MCF 10A (cell line): ENCODE measurements around the gene COX14. TPM values are rescaled to one million over a fixed set of nuclear protein-coding genes. Genes with fewer than 3 reads are reported as not detected.
A peak's percentile ranks its signal among the peaks of the same experiment; 100 is the strongest.

Source experiments
- BruUV-seq: library from RNA; stranded (reverse); fragments of 400-500 nt; replicated peaks from 2 replicates; lab custom pipeline; 2021; lab: Mats Ljungman, UMichigan
- CTCF ChIA-PET: fragments of 300-600 bp; sonication (Branson Sonifier 250); formaldehyde crosslinking; extraction: SDS; loops from one replicate; lab custom pipeline; 2021; ENCODE audit warnings: antibody characterized with exemption, inconsistent platforms; lab: Yijun Ruan, JAX
- POLR2A ChIA-PET: fragments of 300-600, 350-650 bp; sonication (Branson Sonifier 250); formaldehyde crosslinking; extraction: SDS; loops from one replicate; lab custom pipeline; 2020; ENCODE audit warnings: antibody characterized with exemption, inconsistent platforms; lab: Yijun Ruan, JAX
- DNase-seq: peaks from one replicate; pipeline ENCODE4 v3.0.0-alpha.2; 2018; ENCODE audit not compliant: unreplicated experiment
- H3K27ac Mint-ChIP-seq: one replicate; pipeline ENCODE4 v1.8.0; 2022; ENCODE audit warnings: mild to moderate bottlenecking, low read depth, mixed read lengths; ENCODE audit not compliant: unreplicated experiment
- H3K27me3 Mint-ChIP-seq: one replicate; pipeline ENCODE4 v1.8.0; 2022; ENCODE audit warnings: mixed read lengths; ENCODE audit not compliant: insufficient read depth, unreplicated experiment
- H3K36me3 Mint-ChIP-seq: one replicate; pipeline ENCODE4 v1.8.0; 2022; ENCODE audit warnings: mild to moderate bottlenecking, moderate library complexity, mixed read lengths; ENCODE audit not compliant: insufficient read depth, unreplicated experiment
- H3K4me1 Mint-ChIP-seq: one replicate; pipeline ENCODE4 v1.8.0; 2022; ENCODE audit warnings: mixed read lengths; ENCODE audit not compliant: insufficient read depth, unreplicated experiment
- H3K4me3 Mint-ChIP-seq: one replicate; pipeline ENCODE4 v1.8.0; 2022; ENCODE audit warnings: mild to moderate bottlenecking, moderate library complexity, mixed read lengths; ENCODE audit not compliant: unreplicated experiment
- H3K9me3 Mint-ChIP-seq: one replicate; pipeline ENCODE4 v1.8.0; 2022; ENCODE audit warnings: mixed read lengths; ENCODE audit not compliant: unreplicated experiment
- intact Hi-C: fragments of 100-400 bp; cut with micrococcal nuclease; formaldehyde crosslinking; loops from 2 replicates; pipeline ENCODE4 v1.14.1; 2022
- total RNA-seq: library from RNA; stranded (reverse); gene quantifications from 2 replicates; pipeline ENCODE4 v1.2.3, GENCODE V29; 2022
- TF ChIP-seq, protein P1 (sequence below): fragments of 200-600 bp; IDR thresholded peaks from one replicate; pipeline ENCODE4 v1.8.0; 2022; ENCODE audit warnings: antibody characterized with exemption, mild to moderate bottlenecking; ENCODE audit not compliant: unreplicated experiment

COX14 gene
- total RNA-seq, 1 experiment from 2014 or later = 43.6 TPM

DNA sequence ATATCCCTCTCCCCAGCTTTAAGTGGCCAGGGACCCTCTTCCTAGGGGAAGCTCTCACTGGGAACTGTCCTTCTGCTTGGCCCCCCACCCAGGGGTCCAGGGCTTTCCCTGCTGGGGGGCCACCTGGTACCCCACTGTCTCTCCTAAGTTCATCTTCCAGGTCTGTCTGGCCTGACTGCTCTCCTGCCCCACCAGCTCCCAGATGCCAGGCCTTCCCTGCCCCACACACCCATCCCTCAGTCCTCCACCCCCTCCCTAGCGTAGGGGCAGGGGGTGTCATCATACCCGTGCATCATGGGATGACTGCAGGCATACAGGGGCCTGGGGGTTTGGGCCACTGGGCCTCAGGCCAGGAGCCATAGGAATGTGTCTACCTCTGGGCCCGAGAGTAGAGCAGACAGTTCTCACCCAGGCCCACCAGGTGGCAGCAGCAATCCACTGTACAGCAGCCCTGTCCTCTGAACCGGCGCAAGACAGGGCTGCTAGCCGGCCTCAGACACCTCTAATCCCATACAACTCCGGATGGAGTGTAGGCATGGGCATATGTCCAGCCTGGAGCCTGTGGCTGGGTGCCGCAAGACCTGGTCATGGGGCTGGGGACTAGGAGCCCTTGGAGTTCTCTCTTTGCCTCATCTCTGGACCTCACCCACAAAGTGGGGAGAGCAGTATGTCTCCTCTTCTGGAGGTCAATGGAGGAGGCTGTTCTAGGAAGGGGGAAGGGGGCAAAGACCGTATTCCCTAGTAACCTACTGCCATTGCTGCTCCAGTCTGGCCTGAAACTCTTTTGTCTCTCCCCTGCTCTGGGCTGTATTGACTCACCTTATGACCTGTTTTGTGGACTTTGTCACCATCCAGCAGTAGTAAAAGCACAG is 36.9 kb upstream of the COX14 start:
- Mint-ChIP-seq H3K4me1 (peaks cover 12% of the 10 kb centered on the region), H3K4me3 (no peak overlapping the region), H3K27ac (peak overlapping the region; percentile 30), H3K36me3 (no peaks in the 10 kb centered on the region), H3K27me3 (no peaks in the 10 kb centered on the region), H3K9me3 (no peaks in the 10 kb centered on the region)
- intact Hi-C loops = loop anchor here (1.0 to 10.0 kb wide), 4 partner anchors 37 to 560 kb away; partner anchors contain the start of gene COX14
- POLR2A ChIA-PET = interaction anchor here (0.6 to 1.2 kb wide), 3 partner anchors 40 to 109 kb away, joined by 3 to 7 read pairs (median 3); partner anchors contain the start of gene RACGAP1
- DNase-seq = peak; percentile 85
- CTCF ChIA-PET = interaction anchor here (0.6 to 11.8 kb wide), 34 partner anchors 9 to 350 kb away, joined by 3 to 241 read pairs (median 5); partner anchors contain the start of genes AQP6, GPD1 and SMARCD1
- BruUV-seq = no TSS peak
- TF ChIP-seq, protein P1, sequence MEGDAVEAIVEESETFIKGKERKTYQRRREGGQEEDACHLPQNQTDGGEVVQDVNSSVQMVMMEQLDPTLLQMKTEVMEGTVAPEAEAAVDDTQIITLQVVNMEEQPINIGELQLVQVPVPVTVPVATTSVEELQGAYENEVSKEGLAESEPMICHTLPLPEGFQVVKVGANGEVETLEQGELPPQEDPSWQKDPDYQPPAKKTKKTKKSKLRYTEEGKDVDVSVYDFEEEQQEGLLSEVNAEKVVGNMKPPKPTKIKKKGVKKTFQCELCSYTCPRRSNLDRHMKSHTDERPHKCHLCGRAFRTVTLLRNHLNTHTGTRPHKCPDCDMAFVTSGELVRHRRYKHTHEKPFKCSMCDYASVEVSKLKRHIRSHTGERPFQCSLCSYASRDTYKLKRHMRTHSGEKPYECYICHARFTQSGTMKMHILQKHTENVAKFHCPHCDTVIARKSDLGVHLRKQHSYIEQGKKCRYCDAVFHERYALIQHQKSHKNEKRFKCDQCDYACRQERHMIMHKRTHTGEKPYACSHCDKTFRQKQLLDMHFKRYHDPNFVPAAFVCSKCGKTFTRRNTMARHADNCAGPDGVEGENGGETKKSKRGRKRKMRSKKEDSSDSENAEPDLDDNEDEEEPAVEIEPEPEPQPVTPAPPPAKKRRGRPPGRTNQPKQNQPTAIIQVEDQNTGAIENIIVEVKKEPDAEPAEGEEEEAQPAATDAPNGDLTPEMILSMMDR = peak; percentile 90

GRCh38 chr12:50075808-50076170 is 36.2 kb upstream of the COX14 start:
- Mint-ChIP-seq H3K36me3 (no peaks in the 10 kb centered on the region), H3K27me3 (no peaks in the 10 kb centered on the region), H3K27ac (no peak overlapping the region), H3K9me3 (no peaks in the 10 kb centered on the region), H3K4me1 (peaks cover 6% of the 10 kb centered on the region), H3K4me3 (no peak overlapping the region)
- ChIA-PET CTCF (interaction anchor here (0.7 to 3.8 kb wide), 7 partner anchors 9 to 97 kb away, joined by 3 to 23 read pairs (median 4); partner anchors contain the start of gene SMARCD1), POLR2A (interaction anchor here (0.9 to 1.0 kb wide), 2 partner anchors 9 to 241 kb away, joined by 3 to 9 read pairs; partner anchors contain the start of gene SMARCD1)
- no peak for DNase-seq
- TF ChIP-seq, protein P1 = no peak
- intact Hi-C loops = loop anchor here (1.0 to 10.0 kb wide), 4 partner anchors 37 to 559 kb away; partner anchors contain the start of gene COX14
- BruUV-seq = no TSS peak

GRCh38 chr12:50077099-50077498 is 34.9 kb upstream of the COX14 start:
- no TSS peak for BruUV-seq
- no peak for DNase-seq
- TF ChIP-seq, protein P1 = no peak
- Mint-ChIP-seq H3K4me1 (peaks cover 5% of the 10 kb centered on the region), H3K4me3 (no peak overlapping the region), H3K27me3 (no peaks in the 10 kb centered on the region), H3K36me3 (no peaks in the 10 kb centered on the region), H3K9me3 (no peaks in the 10 kb centered on the region), H3K27ac (no peak overlapping the region)
- ChIA-PET CTCF (interaction anchor here (0.6 to 3.8 kb wide), 7 partner anchors 8 to 317 kb away, joined by 3 to 23 read pairs (median 4); partner anchors contain the start of gene SMARCD1), POLR2A (no interaction called here)
- intact Hi-C loops = loop anchor here (5.0 to 10.0 kb wide), 2 partner anchors 235 to 558 kb away; no protein-coding TSS in a partner anchor

GRCh38 chr12:50078281-50078680 is 33.8 kb upstream of the COX14 start:
- no peaks in the 10 kb centered on the region for H3K9me3 Mint-ChIP-seq
- no peak for DNase-seq
- no peak overlapping the region for H3K27ac Mint-ChIP-seq
- H3K36me3 Mint-ChIP-seq = no peaks in the 10 kb centered on the region
- no peak overlapping the region for H3K4me3 Mint-ChIP-seq
- TF ChIP-seq, protein P1 = no peak
- CTCF ChIA-PET = interaction anchor here (1.1 to 2.0 kb wide), 3 partner anchors 10 to 111 kb away, joined by 3 to 7 read pairs (median 6); partner anchors contain the start of gene COX14
- H3K27me3 Mint-ChIP-seq = no peaks in the 10 kb centered on the region
- intact Hi-C loops = loop anchor here (5.0 to 10.0 kb wide), 2 partner anchors 234 to 557 kb away; no protein-coding TSS in a partner anchor
- POLR2A ChIA-PET = no interaction called here
- no TSS peak for BruUV-seq
- peaks cover 5% of the 10 kb centered on the region for H3K4me1 Mint-ChIP-seq
